H1 (cell line): ENCODE data around the gene KLHDC1. TPM values are rescaled to one million over a fixed set of nuclear protein-coding genes. Genes with fewer than 3 reads are reported as not detected.

Experiments
- CTCF ChIA-PET: fragments of 300-600 bp; sonication (Branson Sonifier 250); formaldehyde crosslinking; loops from one replicate; lab custom pipeline; 2021; ENCODE audit not compliant: partially characterized antibody; lab: Charles Lee
- POLR2A ChIA-PET: fragments of 300-600 bp; sonication (Branson Sonifier 250); formaldehyde crosslinking; loops from one replicate; lab custom pipeline; 2021; ENCODE audit warnings: inconsistent platforms; ENCODE audit not compliant: partially characterized antibody; lab: Charles Lee
- DNase-seq, 2 experiments: peaks; one replicate each; pipeline versions ENCODE4 v3.0.0 to v3.0.0-alpha.2; 2010 to 2022; ENCODE audit warnings: low spot score in 2 of 2, low read depth in 1 of 2, mixed read lengths in 1 of 2
- FAIRE-seq: peaks from 2 replicates; lab custom pipeline; 2011; peaks lifted over from hg19 to GRCh38; lab: Jason Lieb, UNC
- H2AFZ ChIP-seq: 2 replicates; pipeline ENCODE4 v1.8.1; 2012; ENCODE audit warnings: low read length, inconsistent platforms
- H2AK5ac ChIP-seq: 2 replicates; pipeline ENCODE4 v1.6.1; 2013; ENCODE audit warnings: low read depth, low read length
- H2BK120ac ChIP-seq: replicated peaks from 2 replicates; pipeline ENCODE3; 2013; ENCODE audit warnings: low read depth, low read length, inconsistent platforms
- H2BK12ac ChIP-seq: 2 replicates; pipeline ENCODE4 v1.6.1; 2013; ENCODE audit warnings: low read depth, low read length
- H2BK15ac ChIP-seq: 2 replicates; pipeline ENCODE4 v1.6.1; 2013; ENCODE audit warnings: low read length
- H2BK20ac ChIP-seq: 2 replicates; pipeline ENCODE4 v1.6.1; 2013; ENCODE audit warnings: low read length
- H2BK5ac ChIP-seq: 2 replicates; pipeline ENCODE4 v1.6.1; 2013; ENCODE audit warnings: low read depth, low read length
- H3K14ac ChIP-seq: 2 replicates; pipeline ENCODE4 v1.6.1; 2013; ENCODE audit warnings: inconsistent platforms; ENCODE audit not compliant: insufficient read length
- H3K18ac ChIP-seq: 2 replicates; pipeline ENCODE4 v1.6.1; 2013; ENCODE audit warnings: low read length; ENCODE audit errors: extremely low read depth
- H3K23ac ChIP-seq: 2 replicates; pipeline ENCODE4 v1.6.1; 2013; ENCODE audit warnings: inconsistent platforms; ENCODE audit not compliant: insufficient read length
- H3K23me2 ChIP-seq: 2 replicates; pipeline ENCODE4 v1.6.1; 2013; ENCODE audit warnings: low read depth, low read length
- H3K27ac ChIP-seq: 2 replicates; pipeline ENCODE4 v1.6.1; 2011; ENCODE audit warnings: low read depth, low read length, inconsistent platforms
- H3K27me3 ChIP-seq, 4 experiments: replicated peaks in 1 of 4; 1 replicate in 1 of 4; 2 replicates in 3 of 4; pipeline versions ENCODE4 v1.6.1 to v1.8.1; 2011 to 2013; ENCODE audit warnings: low read length in 3 of 4, mild to moderate bottlenecking in 3 of 4, inconsistent platforms in 2 of 4, mixed read lengths in 2 of 4, moderate library complexity in 1 of 4; ENCODE audit not compliant: control insufficient read depth in 3 of 4, insufficient read depth in 3 of 4; ENCODE audit errors: extremely low read depth in 1 of 4
- H3K36me3 ChIP-seq, 4 experiments: 2 replicates each; pipeline versions ENCODE4 v1.6.1 to v1.8.1; 2011 to 2013; ENCODE audit warnings: mild to moderate bottlenecking in 4 of 4, low read length in 3 of 4, moderate library complexity in 2 of 4, control low read depth in 1 of 4, inconsistent platforms in 1 of 4; ENCODE audit not compliant: insufficient read depth in 4 of 4, control insufficient read depth in 2 of 4
- H3K4ac ChIP-seq: replicated peaks from 2 replicates; pipeline ENCODE3; 2013; ENCODE audit warnings: low read length, low read depth, mixed read lengths, inconsistent platforms; ENCODE audit not compliant: insufficient read length
- H3K4me1 ChIP-seq, 4 experiments: replicated peaks in 1 of 4; 1 replicate in 1 of 4; 2 replicates in 3 of 4; pipeline versions ENCODE4 v1.6.1 to v1.8.1; 2011 to 2013; ENCODE audit warnings: low read length in 3 of 4, inconsistent platforms in 2 of 4, mixed read lengths in 1 of 4; ENCODE audit not compliant: insufficient read depth in 4 of 4, control insufficient read depth in 3 of 4
- H3K4me2 ChIP-seq, 2 experiments: 2 replicates each; pipeline versions ENCODE4 v1.6.1 to v1.8.1; 2011 to 2013; ENCODE audit warnings: low read depth in 2 of 2, low read length in 2 of 2, control low read depth in 1 of 2, inconsistent platforms in 1 of 2, mild to moderate bottlenecking in 1 of 2; ENCODE audit not compliant: insufficient read depth in 1 of 2
- H3K4me3 ChIP-seq, 4 experiments: fragments of 200-600, 300-600 bp in 1 of 4; sonication (generic), shearing (Covaris generic), sonication (Bioruptor Twin) in 1 of 4; 2 replicates each; pipeline versions ENCODE4 v1.5.1 to v1.8.1; 2011 to 2016; ENCODE audit warnings: low read length in 4 of 4, low read depth in 3 of 4, control low read depth in 2 of 4, inconsistent platforms in 2 of 4, mild to moderate bottlenecking in 2 of 4, mixed read lengths in 1 of 4, moderate library complexity in 1 of 4; ENCODE audit not compliant: insufficient read depth in 2 of 4; ENCODE audit errors: extremely low read depth in 1 of 4
- H3K56ac ChIP-seq: replicated peaks from 2 replicates; pipeline ENCODE3; 2013; ENCODE audit warnings: low read depth, mild to moderate bottlenecking, mixed read lengths, low read length, inconsistent platforms; ENCODE audit not compliant: insufficient read length
- H3K79me1 ChIP-seq: 2 replicates; pipeline ENCODE4 v1.6.1; 2013; ENCODE audit warnings: low read depth, low read length, control low read depth
- H3K79me2 ChIP-seq, 2 experiments: 2 replicates each; pipeline versions ENCODE4 v1.6.1 to v1.8.1; 2012 to 2013; ENCODE audit warnings: low read length in 2 of 2, mild to moderate bottlenecking in 2 of 2, inconsistent platforms in 1 of 2; ENCODE audit not compliant: insufficient read depth in 2 of 2, control insufficient read depth in 1 of 2
- H3K9ac ChIP-seq, 4 experiments: replicated peaks in 1 of 4; 1 replicate in 1 of 4; 2 replicates in 3 of 4; pipeline versions ENCODE4 v1.6.1 to v1.8.1; 2011 to 2013; ENCODE audit warnings: low read depth in 3 of 4, low read length in 3 of 4, control low read depth in 2 of 4, mild to moderate bottlenecking in 2 of 4, moderate library complexity in 2 of 4, inconsistent platforms in 1 of 4; ENCODE audit errors: extremely low read depth in 1 of 4
- H3K9me3 ChIP-seq, 2 experiments: 2 replicates each; pipeline versions ENCODE4 v1.6.1 to v1.8.1; 2012 to 2013; ENCODE audit warnings: mild to moderate bottlenecking in 2 of 2, moderate library complexity in 2 of 2, control low read depth in 1 of 2, inconsistent platforms in 1 of 2, low read depth in 1 of 2, low read length in 1 of 2, mixed read lengths in 1 of 2; ENCODE audit not compliant: insufficient read depth in 2 of 2
- H4K20me1 ChIP-seq, 2 experiments: replicated peaks in 1 of 2; 2 replicates each; pipeline versions ENCODE3 to v1.8.1; 2011 to 2013; ENCODE audit warnings: inconsistent platforms in 2 of 2, low read length in 2 of 2, mild to moderate bottlenecking in 1 of 2; ENCODE audit not compliant: insufficient read depth in 2 of 2, control insufficient read depth in 1 of 2
- H4K5ac ChIP-seq: 2 replicates; pipeline ENCODE4 v1.6.1; 2013; ENCODE audit warnings: low read length, low read depth, mixed read lengths, inconsistent platforms; ENCODE audit not compliant: insufficient read length
- H4K8ac ChIP-seq: 2 replicates; pipeline ENCODE4 v1.8.0; 2013; ENCODE audit warnings: mild to moderate bottlenecking, moderate library complexity, low read length, inconsistent platforms; ENCODE audit not compliant: insufficient read depth; ENCODE audit errors: extremely low read depth
- H4K91ac ChIP-seq: replicated peaks from 2 replicates; pipeline ENCODE3; 2013; ENCODE audit warnings: low read length, mixed read lengths, inconsistent platforms; ENCODE audit not compliant: insufficient read length
- CBX5 ChIP-seq: fragments of 300-800, 300-1000 bp; sonication (generic); IDR thresholded peaks from 2 replicates; pipeline ENCODE4 v1.7.1; 2016; ENCODE audit warnings: antibody characterized with exemption, low read length, low read depth
- GTF2F1 ChIP-seq: IDR thresholded peaks from 2 replicates; pipeline ENCODE4 v1.6.1; 2012; ENCODE audit warnings: low read depth, low read length, improper control_type of control experiment, borderline replicate concordance
- NANOG ChIP-seq: IDR thresholded peaks from 2 replicates; pipeline ENCODE4 v1.6.1; 2011; ENCODE audit warnings: low read length, low read depth, mild to moderate bottlenecking, inconsistent platforms; ENCODE audit not compliant: insufficient read depth, poor library complexity, severe bottlenecking
- RFX5 ChIP-seq: IDR thresholded peaks from 2 replicates; pipeline ENCODE4 v1.6.1; 2011; ENCODE audit warnings: low read depth, low read length, improper control_type of control experiment, borderline replicate concordance
- RNF2 ChIP-seq: fragments of 200-900, 300-1000 bp; sonication (generic); IDR thresholded peaks from 2 replicates; pipeline ENCODE4 v1.7.1; 2016; ENCODE audit warnings: borderline replicate concordance, low read depth, mild to moderate bottlenecking, antibody characterized with exemption, low read length; ENCODE audit not compliant: poor library complexity, severe bottlenecking; ENCODE audit errors: missing control alignments
- SP1 ChIP-seq: IDR thresholded peaks from 2 replicates; pipeline ENCODE4 v1.6.1; 2011; ENCODE audit warnings: low read depth, low read length
- SUZ12 ChIP-seq: fragments of 200-600 bp; sonication (generic); IDR thresholded peaks from 2 replicates; pipeline ENCODE4 v1.6.1; 2012; ENCODE audit warnings: mild to moderate bottlenecking, inconsistent platforms, low read length, moderate library complexity, mixed read lengths
- TEAD4 ChIP-seq: IDR thresholded peaks from 2 replicates; pipeline ENCODE4 v1.6.1; 2012; ENCODE audit warnings: low read depth, low read length, inconsistent platforms, mixed read lengths
- WGBS, 2 experiments: shearing (Covaris generic) in 1 of 2; methylation state at CpG; one replicate each; pipeline versions ENCODE4 v1.1.6 to v1.1.7; 2013 to 2015; ENCODE audit warnings: low lambda C conversion rate in 2 of 2, mixed read lengths in 2 of 2, inconsistent platforms in 1 of 2, low coverage in 1 of 2, missing lambda C conversion rate in 1 of 2; ENCODE audit not compliant: insufficient replicate concordance in 2 of 2, insufficient coverage in 1 of 2, insufficient read length in 1 of 2; ENCODE audit errors: extremely low coverage in 1 of 2, missing lambda C conversion rate in 1 of 2; 5-methylcytosine and 5-hydroxymethylcytosine counted together
- polyA plus RNA-seq, 7 experiments: library from polyadenylated mRNA; depleted of rRNA in 3 of 7; stranded (reverse) in 5 of 7; unstranded in 2 of 7; fragments of >200 nt in 5 of 7; fragments of 200-250 nt in 2 of 7; gene quantifications; 1 replicate in 5 of 7; 2 replicates in 1 of 7; 4 replicates in 1 of 7; pipeline versions ENCODE4 v1.2.1 to v1.2.3, GENCODE V29; 2011 to 2013; ENCODE audit warnings: missing spikeins in 2 of 7, mixed read lengths in 2 of 7
- total RNA-seq: library from RNA; stranded (reverse); fragmentation: NEBNext Ultra II Directional; extraction: Animal tissue kit (Norgen Biotek cat#: 25700); gene quantifications from 2 replicates; pipeline ENCODE4 v1.2.1, GENCODE V29; 2021

KLHDC1 gene
- total and polyA plus RNA-seq, 2 of the 8 experiments (the other 6 are each of a cell fraction or from before 2014, with no cell fraction given) = 0.08 TPM; not detected in 1

DNA sequence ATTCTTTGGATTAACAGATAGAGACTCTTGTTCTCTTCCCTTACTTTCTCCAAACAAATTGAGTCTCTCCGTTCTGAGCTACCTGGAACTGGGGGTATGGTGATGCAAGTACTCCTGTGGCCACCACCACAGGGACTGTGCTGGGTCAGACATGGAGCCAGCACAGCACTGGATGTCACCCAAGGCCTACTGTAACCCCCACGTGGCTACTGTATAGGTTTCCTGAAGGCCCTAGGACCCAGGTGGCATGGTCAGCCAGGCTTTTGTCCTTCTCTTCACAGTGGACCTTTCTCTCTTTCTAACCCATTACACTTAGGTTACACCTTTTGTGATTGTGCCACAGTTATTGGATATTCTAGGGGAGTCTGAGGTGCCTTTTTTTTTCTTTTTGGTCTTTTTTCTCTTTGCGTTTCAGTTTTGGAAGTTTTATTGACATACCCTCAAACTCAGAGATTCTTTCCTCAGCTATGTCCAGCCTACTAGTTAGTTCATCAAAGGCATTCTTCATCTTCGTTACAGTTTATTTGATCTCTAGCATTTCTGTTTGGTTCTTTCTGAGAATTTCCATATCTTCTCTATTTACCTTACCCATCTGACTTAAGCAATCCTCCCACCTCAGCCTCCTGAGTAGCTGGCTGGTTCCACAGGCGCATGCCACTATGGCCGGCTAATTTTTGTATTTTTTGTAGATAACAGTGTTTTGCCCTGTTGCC lies 69.1 kb downstream of the KLHDC1 start:
- H2BK5ac ChIP-seq = no peak overlapping the region
- no peaks in the 10 kb centered on the region for H3K27me3 ChIP-seq
- no peak overlapping the region for H3K4ac ChIP-seq
- DNase-seq = no peak
- 0 out of 2 replicates have a peak, but pooled peaks cover 1% of the 10 kb centered on the region for H3K23me2 ChIP-seq
- no peak overlapping the region for H4K91ac ChIP-seq
- H3K27ac ChIP-seq = no peak overlapping the region
- no peak overlapping the region for H3K4me2 ChIP-seq
- no peak overlapping the region for H3K18ac ChIP-seq
- CTCF ChIA-PET = no interaction called here
- H3K4me1 ChIP-seq = peaks cover 0 to 3% (median 1%) of the 10 kb centered on the region in 4 experiments; a peak in 3 of 7 replicates
- H4K8ac ChIP-seq = no peak overlapping the region
- H3K79me2 ChIP-seq = no peaks in the 10 kb centered on the region
- H3K56ac ChIP-seq = no peak overlapping the region
- H4K20me1 ChIP-seq = no peaks in the 10 kb centered on the region
- H2BK20ac ChIP-seq = no peak overlapping the region
- no peak overlapping the region for H2BK15ac ChIP-seq
- H2BK120ac ChIP-seq = no peak overlapping the region
- POLR2A ChIA-PET = interaction anchor here (1.2 kb wide), 1 partner anchor 11 kb away, joined by 5 read pairs; no protein-coding TSS in a partner anchor
- no peak for FAIRE-seq
- H2AK5ac ChIP-seq = no peak overlapping the region
- H3K36me3 ChIP-seq = no peaks in the 10 kb centered on the region
- H3K14ac ChIP-seq = no peak overlapping the region
- H3K23ac ChIP-seq = no peak overlapping the region
- 0 out of 2 replicates have a peak overlapping the region, but pooled peaks have one; percentile 42 for H2AFZ ChIP-seq
- H3K9ac ChIP-seq = no peak overlapping the region
- H3K79me1 ChIP-seq = no peaks in the 10 kb centered on the region
- no peak overlapping the region for H3K4me3 ChIP-seq
- no peak overlapping the region for H4K5ac ChIP-seq
- H2BK12ac ChIP-seq = no peak overlapping the region
- WGBS, 2 experiments = 87% methylated on average over 6 of the region's 6 CpGs; no CpG with 5 or more reads in 1 of the 2 experiments
- no peaks in the 10 kb centered on the region for H3K9me3 ChIP-seq
- TF ChIP-seq TEAD4 (no peak), RNF2 (no peak), RFX5 (no peak), CBX5 (no peak), NANOG (no peak), GTF2F1 (no peak), SUZ12 (no peak), SP1 (no peak)
